Measurements from ENCODE around the gene PACSIN1.
"Not testable (repeated sequence)": the region's sequence is repeated elsewhere in the genome, so short reads cannot be mapped to it uniquely, and the experiment has no call there.

Gene PACSIN1

DNA sequence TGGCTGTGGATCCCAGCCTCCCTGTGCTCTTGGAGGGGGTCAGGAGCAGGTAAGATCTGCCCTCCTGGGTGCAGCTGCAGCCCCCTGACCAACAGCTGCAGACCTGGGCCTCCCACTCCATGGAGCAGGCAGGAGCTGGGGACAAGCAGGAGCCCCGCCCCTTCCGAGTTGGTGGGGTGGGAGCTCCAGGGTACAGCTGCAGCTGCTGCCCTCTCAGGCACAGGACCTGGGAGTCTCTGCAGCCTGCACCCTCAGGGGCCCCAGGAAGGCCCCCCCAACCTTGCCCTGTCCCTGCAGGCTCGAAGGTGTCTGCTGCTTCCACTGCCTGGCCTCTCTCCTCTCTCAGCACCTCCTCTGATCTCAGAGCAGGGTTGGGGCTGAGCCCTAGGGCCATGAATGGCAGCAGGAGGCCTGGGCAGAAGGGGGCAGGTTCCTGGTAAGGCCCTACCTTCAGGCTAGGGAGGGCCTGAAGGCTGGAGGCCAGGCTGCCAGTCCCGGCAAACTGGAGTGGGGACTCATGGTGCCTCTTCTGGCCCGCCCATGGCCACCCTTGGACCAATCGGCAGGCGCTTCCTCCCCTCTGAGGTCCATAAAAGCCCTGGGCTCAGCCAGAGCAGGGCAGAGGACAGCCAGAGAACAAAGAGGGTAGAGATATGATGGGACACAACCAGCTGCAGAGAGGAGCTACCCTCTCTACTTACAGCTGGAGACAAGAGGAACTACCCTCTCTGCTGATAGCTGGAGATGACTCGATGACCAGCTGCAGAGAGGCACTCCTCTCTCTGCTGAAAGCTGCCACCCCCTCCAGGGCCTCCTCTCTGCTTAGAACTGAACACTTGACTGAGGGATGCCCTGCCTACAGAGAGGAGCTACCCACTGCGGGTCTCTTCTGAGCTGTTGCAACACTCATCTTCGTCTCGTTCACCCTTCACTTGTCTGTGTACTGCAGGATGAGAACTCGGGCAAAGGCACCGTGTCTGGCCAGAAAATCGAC, 7.8 kb upstream of the PACSIN1 start:
- ATAC-seq: no peak

DNA sequence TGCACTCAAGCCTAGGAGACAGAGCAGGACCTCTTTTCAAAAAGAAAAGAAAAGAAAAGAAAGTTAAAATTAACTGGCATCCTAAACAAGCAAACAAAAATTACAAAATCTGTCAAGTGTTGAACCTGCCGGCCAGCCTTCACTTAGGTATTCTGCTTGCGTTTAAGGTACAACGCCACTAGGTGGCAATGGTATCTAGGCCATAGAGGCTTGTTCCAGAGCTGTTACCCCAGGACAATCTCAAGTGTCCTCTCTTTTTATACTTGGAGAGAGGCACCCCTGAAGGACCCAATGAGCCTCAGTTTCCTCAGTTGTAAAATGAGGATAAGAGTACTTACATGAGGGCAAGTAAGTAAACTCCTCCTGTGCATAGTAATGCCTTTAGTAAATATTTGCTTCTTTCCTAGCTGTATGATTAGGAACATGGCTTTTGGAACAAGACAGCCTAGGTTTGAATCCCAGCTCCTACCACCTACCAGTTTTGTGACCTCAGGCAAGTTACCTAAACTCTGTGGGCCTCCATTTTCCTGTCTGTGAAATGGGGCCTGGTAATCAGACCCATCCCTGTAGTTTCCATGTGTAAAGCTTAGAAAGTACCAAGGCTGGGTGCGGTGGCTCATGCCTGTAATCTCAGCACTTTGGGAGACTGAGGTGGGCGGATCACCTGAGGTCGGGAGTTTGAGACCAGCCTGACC, 5.8 kb upstream of the PACSIN1 start:
- peak; percentile 46 to 79 for ATAC-seq

DNA sequence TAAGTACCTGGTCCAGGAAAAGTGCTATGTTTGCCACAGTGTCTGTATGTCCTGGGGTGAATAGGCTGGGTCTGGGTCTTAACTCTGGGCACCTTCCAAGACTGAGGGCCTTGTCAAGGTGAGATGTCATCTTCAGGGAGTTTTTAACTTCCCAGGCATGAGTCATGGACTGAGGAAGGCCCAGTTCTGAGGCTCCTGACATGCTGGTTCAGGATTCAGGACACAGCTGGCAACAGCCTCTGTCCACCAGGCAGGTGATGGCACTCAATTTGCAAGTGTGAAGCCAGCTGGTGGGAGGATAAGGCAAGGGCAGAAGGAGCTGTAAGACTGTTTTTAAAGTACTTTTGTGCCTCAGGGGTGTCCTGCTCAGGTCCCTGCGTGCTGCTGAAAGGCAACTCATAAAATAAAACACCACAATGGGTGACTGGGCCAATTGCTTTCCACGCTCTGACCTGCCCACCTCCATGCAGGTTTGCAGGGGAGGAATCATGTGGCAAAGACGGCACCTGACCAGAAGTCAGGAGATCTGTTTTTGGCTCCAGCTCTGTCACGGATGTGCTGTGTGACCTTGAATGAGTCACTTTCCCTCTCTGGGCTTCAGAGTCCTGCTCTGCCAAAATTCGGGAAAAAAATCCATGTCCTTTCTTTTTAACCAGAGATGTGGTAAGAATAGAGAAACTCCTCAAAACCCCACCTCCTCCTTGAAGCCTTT, 4.9 kb upstream of the PACSIN1 start:
- ATAC-seq: no peak

DNA sequence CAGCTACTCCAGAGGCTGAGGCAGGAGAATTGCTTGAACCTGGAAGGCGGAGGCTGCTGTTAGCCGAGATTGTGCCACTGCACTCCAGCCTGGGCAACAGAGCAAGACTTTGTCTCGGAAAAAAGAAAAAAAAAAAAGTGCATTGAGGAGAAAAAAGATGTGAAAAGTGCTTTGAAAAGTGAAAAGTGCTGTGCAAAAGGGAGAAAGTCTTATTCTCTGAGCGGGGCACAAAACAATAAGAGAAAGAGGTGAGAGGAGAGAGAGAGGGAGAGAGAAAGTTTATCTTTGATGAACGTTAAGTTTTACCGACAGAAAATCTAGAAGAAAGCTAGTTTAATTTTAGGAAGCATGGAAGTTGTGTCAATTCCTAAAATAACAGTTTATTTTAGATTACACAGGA, 3.9 kb upstream of the PACSIN1 start:
- no peak for ATAC-seq

DNA sequence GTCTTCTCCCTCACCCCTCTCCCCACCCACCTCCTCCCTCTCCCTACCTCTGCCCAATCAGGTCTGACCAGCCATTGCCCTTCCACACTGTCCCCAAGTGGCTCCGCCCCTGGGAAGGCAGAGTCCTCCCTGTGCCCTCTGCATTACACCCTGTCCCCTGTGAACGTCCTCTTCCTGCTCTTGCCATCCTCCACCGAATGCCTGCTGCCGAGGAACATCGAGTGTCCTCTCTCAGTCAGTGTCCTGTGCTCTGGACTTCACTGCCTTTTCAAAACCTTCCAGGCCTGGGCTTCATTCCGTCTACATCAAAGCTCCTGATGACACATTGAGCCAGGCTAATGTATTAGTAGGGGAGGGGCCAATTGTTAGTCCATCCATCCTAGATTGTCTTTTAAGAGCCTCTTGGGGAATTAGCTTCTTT, 3.3 kb upstream of the PACSIN1 start:
- ATAC-seq: no peak

DNA sequence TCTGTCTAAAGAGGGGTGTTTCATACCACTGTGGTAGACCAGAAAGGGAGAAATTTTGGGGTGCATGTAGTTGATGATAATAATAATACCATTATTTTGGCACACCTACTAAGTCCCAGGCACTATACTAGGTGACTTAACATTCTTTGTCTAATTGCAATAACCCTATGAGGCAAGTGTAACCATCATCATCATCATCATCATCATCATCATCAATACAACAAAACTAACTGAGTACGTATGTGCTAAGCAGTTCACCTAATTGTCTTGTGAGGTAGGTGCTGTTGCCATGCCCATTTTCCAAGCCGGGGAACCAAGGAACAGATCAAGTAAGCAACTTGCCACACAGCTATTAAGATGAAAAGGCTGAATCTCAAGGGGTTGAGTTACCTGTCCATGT, 2.6 kb upstream of the PACSIN1 start:
- no peak for ATAC-seq

DNA sequence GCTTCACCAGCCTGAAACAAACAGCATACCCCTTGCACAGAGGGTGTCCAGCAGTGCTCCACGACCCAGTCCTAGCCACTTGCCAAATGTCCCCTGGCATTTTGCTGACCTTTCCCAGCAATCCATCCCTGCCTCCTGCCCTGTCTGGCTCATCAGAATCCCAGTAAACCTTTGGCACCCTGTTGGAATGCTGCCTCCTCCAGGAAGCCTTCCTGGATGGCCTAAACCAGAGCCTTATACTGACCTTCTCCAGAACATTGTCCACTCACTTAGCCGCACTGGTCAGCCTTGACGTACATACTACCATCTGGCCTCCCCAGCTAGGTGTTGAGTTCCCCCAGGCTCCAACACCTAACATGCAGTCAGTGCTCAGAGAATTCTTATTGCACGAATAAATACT, 2.0 kb upstream of the PACSIN1 start:
- no peak for ATAC-seq

DNA sequence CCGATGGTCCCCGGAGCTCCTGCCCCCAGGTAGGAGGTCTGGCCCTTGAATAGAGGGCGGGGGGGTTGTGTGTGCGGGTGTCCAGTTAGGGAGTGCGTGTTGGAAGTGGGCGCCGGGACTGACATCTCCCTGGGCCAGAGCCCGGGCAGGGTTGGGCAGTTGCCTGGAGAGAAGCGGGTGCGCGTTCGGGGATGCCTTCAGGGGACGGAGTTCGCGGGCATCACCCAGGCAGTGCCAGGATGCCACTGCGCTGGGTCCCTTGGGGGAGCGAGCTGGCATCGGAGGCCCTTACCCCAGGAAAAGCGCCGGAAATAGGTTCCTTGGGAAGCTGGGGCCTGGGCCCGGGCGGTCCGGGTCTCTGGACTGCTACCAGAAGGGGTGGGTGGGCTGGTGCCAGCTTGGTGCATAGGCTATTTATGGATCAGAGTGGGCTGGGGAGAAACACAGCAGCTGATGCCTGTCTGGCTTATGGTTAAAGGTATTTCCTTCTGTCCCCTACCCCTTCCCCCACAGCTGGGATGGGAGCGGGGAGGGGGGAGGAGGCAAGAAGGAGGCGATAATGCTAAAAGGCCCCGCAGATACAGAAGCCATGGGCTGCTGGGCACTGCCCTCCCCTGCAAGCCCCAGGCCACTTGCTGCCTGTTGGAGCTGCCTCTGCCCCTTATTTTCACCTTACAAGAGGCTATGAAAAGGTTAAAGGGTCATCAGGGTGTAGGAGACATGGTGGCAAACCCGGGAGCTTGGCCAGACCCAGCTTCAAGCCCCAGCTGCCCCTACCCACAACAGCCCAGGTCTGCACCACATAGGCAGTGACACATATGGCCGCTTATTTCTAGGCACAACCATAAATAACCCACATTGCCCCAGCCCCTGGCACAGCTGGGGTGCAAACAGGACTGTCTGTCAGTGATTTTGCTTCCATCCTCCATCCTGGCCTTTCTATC, 638 bp downstream of the PACSIN1 start:
- ATAC-seq: no peak

DNA sequence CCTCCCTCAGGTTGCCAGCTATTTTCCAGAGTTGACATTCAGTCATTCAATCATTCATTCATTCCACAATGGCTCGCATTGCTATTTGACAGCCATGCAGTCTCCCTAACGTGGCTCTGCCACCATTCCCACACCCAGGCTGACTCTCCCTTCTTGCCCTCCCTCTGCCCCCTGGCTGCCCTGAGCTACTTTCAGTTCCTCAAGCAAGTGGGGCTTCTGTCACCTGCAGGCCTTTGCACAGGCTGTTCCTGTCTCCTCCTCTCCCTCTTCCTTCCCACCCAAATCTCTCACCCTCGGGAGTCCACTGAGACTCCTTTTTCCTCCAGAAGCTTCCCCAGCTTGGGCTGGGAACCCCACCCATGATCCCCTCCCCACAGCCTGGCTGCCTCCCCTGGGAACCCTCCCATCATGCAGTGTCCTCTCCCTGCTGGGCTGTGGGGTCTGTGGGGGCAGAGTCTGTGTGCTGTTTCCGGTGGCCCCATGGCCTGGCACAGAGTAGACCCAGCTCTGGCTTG, 2.6 kb downstream of the PACSIN1 start:
- no peak for ATAC-seq

DNA sequence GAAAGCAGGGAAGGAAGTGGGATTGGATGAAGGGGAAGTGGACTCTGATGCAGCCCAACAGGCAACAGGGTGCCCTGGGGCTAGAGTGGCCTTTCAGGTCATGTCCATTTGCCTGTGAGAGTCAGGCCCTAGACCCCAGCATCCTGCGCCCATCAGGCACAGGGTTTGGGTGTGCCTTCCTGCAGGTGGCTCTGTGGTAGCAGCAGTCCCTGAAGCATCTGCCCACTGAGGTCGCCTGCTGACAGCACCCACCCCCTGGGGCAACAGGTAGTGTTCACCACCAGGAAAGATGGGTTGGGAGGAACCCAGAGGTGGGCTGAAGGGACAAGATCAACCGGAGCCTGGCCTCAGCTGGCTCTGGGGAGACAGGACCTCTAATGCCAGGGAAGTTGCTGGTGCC, 3.6 kb downstream of the PACSIN1 start:
- ATAC-seq: no peak

DNA sequence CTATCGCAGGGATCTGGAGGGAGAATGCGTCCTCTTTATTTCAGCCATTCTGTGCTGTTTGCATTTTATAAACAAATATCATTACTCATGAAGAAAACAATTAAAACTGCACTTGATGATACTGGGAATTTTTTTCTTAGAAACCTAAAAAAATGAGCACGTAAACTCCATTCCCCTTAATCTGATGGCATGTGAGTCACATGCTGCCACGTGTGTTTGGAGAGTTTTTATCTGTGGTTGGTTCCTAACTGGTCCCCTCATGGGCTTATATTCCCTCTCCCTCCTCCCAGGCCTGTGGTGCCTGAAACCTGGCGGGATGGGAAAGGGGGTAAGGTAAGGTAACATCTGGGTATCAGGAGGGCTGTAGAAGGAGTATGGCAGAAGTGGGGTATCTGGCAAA, 6.5 kb downstream of the PACSIN1 start:
- no peak for ATAC-seq

DNA sequence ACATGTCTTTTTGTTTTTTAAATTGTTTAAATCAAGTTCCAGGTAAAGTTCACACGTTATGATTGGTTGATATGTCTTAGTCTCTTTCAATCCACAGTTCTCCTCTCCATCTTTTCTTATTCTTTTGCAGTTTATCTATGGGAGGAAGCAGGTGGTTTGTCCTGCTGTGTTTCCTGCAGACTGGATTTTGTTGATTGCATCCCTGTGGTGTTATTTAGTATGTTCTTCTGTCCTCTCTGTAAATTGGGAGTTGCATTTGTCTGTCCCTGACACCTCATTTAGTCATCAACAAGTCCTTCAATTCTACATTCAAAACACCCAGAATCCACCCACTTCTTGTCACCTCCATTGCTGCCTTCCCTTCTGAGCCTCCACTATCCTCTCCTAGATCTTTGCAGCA, 8.1 kb downstream of the PACSIN1 start:
- ATAC-seq: no peak

DNA sequence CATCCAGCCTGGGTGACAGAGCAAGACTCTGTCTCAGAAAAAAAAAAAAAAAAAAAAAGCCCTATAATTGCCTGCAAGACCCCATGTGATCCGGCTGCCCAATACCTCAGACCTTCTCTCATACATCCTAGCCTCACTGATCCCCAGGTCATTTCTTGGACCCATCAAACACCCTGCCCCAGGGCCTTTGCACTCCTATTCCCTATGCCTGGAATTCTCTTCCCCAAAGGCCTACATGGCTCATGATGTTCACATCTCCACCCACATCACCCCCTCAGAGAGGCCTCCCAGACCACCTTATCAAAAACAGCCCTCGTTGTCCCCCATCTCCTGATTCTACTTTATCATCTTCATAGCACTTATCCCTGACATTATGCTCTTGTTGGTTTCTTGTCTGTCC, 8.9 kb downstream of the PACSIN1 start:
- no peak for ATAC-seq

DNA sequence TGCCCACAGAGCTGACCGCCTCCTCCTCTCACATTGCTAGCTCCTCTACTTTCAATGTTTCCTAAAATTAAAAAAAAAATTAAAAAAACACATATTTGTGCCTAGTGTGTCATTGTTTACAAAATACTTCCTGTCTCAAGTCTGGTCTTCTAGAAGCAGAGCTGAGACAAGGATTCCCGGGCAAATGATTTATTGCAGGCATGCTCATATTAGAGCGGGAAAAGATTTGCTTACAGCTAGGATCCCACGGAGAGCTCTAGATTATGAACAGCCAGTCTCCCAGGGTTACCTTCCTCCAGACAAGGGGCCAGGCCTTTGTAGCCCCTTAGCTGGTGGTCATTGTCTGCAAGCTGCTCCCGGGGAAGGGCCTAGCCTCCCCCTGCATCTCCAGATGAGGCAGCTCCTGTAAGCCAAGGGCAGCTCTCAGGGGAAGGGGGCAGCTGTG, 9.4 kb downstream of the PACSIN1 start:
- no peak for ATAC-seq

DNA sequence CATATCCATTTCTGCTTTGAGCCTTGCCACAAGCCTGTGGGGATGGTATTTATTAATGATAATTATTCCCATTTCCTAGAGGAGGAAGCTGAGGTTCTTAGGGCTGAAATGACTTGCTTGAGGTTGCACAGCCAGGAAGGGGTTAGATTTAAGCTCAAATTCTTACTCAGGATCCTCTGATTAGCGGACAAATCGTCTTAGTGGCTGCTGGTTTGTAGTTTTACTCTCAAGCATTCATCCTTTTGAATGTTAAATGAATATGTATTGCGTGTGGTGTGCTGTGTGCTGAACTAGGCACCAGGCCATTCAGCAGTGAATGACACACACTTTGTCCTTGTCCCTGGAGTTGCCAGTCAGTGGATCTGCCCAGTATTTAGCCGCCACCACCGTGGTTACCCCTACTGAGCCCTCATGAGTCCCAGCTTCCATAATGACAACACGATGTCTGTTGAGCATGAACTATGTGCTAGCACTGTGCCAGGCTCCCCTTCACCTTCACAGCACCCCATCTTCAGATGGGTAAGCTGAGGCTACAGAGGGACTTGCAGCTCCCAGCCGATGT, 10.0 kb downstream of the PACSIN1 start:
- ATAC-seq: no peak

DNA sequence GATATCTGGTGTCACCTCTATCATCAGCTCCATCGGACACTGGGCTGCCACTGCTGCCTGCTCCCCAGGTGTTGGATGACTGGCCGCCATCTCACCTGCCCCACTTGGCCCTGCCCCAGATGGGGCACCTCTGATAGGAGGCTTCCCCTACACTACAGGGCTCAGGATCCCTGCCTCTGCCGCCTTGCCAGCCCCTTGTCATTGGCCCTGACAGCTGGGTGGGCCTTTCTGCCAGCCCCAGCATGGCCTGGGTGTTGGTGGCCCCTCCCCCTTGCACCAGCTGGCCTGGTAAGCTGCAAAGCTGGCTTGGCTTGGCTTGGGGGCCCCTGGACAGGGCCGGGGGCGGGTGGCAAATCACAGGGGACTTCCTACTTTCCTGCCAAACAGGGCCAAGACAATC, 10.6 kb downstream of the PACSIN1 start:
- no peak for ATAC-seq

DNA sequence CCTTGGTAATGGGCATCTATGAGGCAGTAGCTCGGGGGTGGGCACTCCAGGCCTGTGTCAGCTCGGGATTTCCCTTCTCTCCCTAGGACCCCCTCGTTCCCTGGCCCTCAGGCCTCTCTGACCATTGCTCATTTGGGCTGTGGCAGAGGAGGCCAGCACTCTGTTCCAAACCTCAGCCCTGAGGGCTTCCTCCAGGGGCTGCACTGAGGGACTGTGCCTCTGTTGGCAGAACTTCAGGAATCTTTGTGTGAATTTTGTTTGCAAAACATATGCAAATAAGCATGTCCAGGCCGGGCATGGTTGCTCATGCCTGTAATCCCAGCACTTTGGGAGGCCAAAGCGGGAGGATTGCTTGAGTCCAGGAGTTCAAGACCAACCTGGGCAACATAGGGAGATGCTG, 11.0 kb downstream of the PACSIN1 start:
- no peak for ATAC-seq

DNA sequence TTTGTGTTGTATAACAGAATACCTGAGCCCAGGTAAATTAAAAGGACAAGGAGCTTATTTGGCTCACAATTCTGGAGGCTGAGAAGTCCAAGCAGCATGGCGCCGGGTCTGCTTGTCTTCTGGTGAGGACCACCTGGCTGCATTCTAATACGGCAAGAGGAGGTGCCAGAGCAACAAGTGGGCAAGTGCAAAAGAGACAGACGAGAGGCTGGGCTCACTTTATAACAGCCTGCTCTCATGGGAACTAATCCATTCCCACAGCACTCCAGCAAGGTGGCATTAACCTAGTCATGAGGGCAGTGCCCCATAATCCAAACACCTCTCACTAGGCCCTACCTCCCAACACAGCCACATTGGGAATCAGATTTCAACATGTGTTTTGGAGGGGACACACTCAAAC, 12.9 kb downstream of the PACSIN1 start:
- ATAC-seq: no peak

DNA sequence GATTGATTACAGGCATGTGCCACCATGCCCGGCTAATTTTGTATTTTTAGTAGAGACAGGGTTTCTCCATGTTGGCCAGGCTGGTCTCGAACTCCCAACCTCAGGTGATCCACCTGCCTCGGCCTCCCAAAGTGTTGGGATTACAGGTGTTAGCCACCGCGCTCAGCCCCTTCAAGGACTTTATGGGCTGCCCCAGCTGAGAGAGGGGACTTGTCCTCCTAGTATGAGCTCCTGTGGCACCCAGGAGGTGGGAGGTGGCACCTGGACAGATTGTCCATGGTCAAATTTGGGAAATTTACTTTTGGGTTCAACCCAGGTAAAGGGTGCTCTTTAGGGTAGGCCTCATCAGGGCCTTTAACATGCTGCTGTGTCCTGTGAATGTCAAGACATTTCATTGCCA, 17.9 kb downstream of the PACSIN1 start:
- not testable (repeated sequence) for ATAC-seq

DNA sequence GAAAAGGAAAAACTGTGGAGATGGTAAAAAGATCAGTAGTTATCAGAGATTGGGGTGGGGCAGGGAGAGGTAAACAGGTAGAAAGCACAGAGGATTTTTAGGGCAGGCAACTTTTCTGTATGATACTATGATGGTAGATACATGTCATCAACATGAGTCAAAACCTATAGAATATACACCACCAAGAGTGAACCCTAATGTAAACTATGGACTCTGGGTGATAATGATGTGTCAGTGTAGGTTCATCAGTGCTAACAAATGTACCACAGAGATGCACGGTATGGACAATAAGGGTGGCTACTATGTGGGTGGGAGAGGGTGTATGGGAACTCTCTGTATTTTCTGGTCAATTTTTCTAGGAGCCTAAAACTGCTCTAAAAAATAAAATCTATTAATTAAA, 18.5 kb downstream of the PACSIN1 start:
- ATAC-seq: peak; percentile 62 to 63

DNA sequence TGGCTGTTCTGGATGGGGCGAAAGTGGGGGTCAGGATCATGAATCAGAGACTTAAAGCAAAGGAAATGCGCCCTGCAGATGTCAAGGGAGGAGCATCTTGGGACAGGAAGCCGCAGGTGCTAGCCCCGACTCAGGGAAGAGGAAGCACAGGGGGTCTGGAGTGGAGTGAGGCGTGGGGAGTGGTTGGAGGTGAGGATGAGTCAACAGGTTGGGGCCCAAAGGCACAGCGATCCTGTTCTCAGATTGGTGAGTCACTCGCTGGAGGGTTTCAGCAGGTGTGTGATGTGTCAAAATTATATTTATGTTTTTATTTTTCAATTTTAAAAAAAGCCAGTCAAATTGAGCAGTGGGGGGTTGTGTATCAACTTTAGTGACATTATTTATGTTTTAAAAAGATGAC, 19.0 kb downstream of the PACSIN1 start:
- peak; percentile 96 to 98 for ATAC-seq
